AG04450 (cell line): ENCODE results near the gene UNC5A. TPM values are rescaled to one million over a fixed set of nuclear protein-coding genes. Genes with fewer than 3 reads are reported as not detected.

ENCODE experiments used
- CTCF ChIA-PET: fragments of 300-600, 350-600 bp; formaldehyde crosslinking; extraction: SDS; loops from one replicate; lab custom pipeline; 2022; ENCODE audit warnings: antibody characterized with exemption, inconsistent platforms; lab: Charles Lee
- POLR2A ChIA-PET: fragments of 350-600 bp; formaldehyde crosslinking; extraction: SDS; loops from one replicate; lab custom pipeline; 2021; ENCODE audit warnings: antibody characterized with exemption, inconsistent platforms; lab: Yijun Ruan, JAX
- DNase-seq: peaks from one replicate; pipeline ENCODE4 v3.0.0-alpha.2; 2011; ENCODE audit warnings: low read depth, low spot score
- H3K27ac ChIP-seq: one replicate; pipeline ENCODE4 v1.5.1; 2012; ENCODE audit warnings: low read depth, low read length, control low read depth
- H3K27me3 ChIP-seq: one replicate; pipeline ENCODE4 v1.6.0; 2012; ENCODE audit warnings: low read length; ENCODE audit not compliant: control insufficient read depth, insufficient read depth
- H3K4me3 ChIP-seq: 2 replicates; pipeline ENCODE4 v1.5.1; 2011; ENCODE audit warnings: mild to moderate bottlenecking, low read depth, low read length, control low read depth
- H3K9me3 ChIP-seq: 2 replicates; pipeline ENCODE4 v1.5.1; 2012; ENCODE audit warnings: low read length; ENCODE audit not compliant: control insufficient read depth, insufficient read depth
- CTCF ChIP-seq: IDR thresholded peaks from 2 replicates; pipeline ENCODE4 v1.5.1; 2011; ENCODE audit warnings: low read depth, low read length, control low read depth, inconsistent platforms
- polyA plus RNA-seq: library from polyadenylated mRNA; depleted of rRNA; stranded (reverse); fragments of >200 nt; gene quantifications from 2 replicates; pipeline ENCODE4 v1.2.3, GENCODE V29; 2011

UNC5A gene
- polyA plus RNA-seq, 1 experiment = not detected

GRCh38 chr5:176875014-176875550, 64.7 kb downstream of the UNC5A start:
- POLR2A ChIA-PET = no interaction called here
- CTCF ChIA-PET = interaction anchor here (0.9 kb wide), 1 partner anchor 214 kb away, joined by 4 read pairs; no protein-coding TSS in a partner anchor
- Histone ChIP-seq H3K27me3 (peaks cover 55% of the 10 kb centered on the region), H3K9me3 (no peaks in the 10 kb centered on the region; the same call in 1 of the 2 replicates), H3K4me3 (no peak overlapping the region), H3K27ac (no peak overlapping the region)
- TF ChIP-seq CTCF = no peak
- no peak for DNase-seq

GRCh38 chr5:176875783-176876505, 65.6 kb downstream of the UNC5A start:
- no peak for TF ChIP-seq CTCF
- H3K27me3 ChIP-seq = peaks cover 58% of the 10 kb centered on the region
- no peaks in the 10 kb centered on the region; the same call in 1 of the 2 replicates for H3K9me3 ChIP-seq
- H3K4me3 ChIP-seq = no peak overlapping the region
- POLR2A ChIA-PET = no interaction called here
- no peak for DNase-seq
- H3K27ac ChIP-seq = no peak overlapping the region
- CTCF ChIA-PET = no interaction called here

GRCh38 chr5:176876506-176877431, 66.4 kb downstream of the UNC5A start:
- CTCF ChIA-PET = no interaction called here
- no peak for DNase-seq
- H3K27me3 ChIP-seq = peaks cover 63% of the 10 kb centered on the region
- POLR2A ChIA-PET = no interaction called here
- TF ChIP-seq CTCF = no peak
- no peak overlapping the region for H3K4me3 ChIP-seq
- H3K9me3 ChIP-seq = no peaks in the 10 kb centered on the region; the same call in 1 of the 2 replicates
- H3K27ac ChIP-seq = no peak overlapping the region

- CTCF ChIA-PET = no interaction called here
Observed at GRCh38 chr5:176877793-176878331, 67.5 kb downstream of the UNC5A start.

More at GRCh38 chr5:176877793-176878331, 67.5 kb downstream of the UNC5A start:
- H3K4me3 ChIP-seq = no peak overlapping the region
- DNase-seq = no peak
- no peak for TF ChIP-seq CTCF
- no peaks in the 10 kb centered on the region; the same call in 1 of the 2 replicates for H3K9me3 ChIP-seq
- POLR2A ChIA-PET = no interaction called here
- peaks cover 71% of the 10 kb centered on the region for H3K27me3 ChIP-seq
- no peak overlapping the region for H3K27ac ChIP-seq
